Measurements from ENCODE around the gene IKZF3. TPM values are rescaled to one million over a fixed set of nuclear protein-coding genes. Genes with fewer than 3 reads are reported as not detected.
"Not testable (repeated sequence)": the region's sequence is repeated elsewhere in the genome, so short reads cannot be mapped to it uniquely, and the experiment has no call there.

The IKZF3 gene
- total and polyA plus RNA-seq, 10 of the 15 experiments (the other 5 are each of a cell fraction or from before 2014, with no cell fraction given): 5.5 to 98.2 (median 47.6) TPM

DNA sequence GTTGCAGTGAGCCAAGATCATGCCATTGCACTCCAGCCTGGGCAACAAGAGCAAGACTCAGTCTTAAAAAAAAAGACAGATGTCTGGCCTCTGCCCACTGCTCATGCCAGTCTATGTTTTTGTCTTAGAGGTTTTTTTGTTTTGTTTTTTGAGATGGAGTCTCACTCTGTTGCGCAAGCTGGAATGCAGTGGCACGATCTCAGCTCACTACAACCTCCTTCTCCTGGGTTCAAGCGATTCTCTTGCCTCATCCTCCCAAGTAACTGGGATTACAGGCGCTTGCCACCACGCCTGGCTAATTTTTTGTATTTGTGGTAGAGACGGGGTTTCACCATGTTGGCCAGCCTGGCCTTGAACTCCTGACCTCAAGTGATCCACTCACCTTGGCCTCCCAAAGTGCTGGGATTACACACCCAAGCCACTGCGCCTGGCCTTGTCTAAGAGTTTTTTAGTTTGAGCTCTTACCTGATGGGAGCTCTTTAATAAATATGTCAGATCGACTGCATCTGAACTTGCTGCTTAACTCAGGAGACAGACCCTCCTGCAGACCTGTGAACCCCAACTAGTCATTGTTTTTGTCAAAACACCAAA lies 115.6 kb downstream of the IKZF3 start:
- H3K9ac ChIP-seq (ENCODE audit: control insufficient read depth, insufficient read depth, low read length); DNase-seq (ENCODE audit: low read depth, low spot score); H3K79me2 ChIP-seq (ENCODE audit: control insufficient read depth, insufficient read depth, low read length); intact Hi-C loops (cut with micrococcal nuclease; ENCODE audit: unreplicated experiment); H3K36me3 ChIP-seq (ENCODE audit: control insufficient read depth in 2 of 2, insufficient read depth in 2 of 2, low read length in 1 of 2); RAD21 ChIA-PET (ENCODE audit: unreplicated experiment); H3K27me3 ChIP-seq (replicated peaks in 1 of 2; ENCODE audit: control insufficient read depth in 2 of 2, insufficient read depth in 2 of 2, low read length in 1 of 2); H4K20me1 ChIP-seq (ENCODE audit: control insufficient read depth, insufficient read depth); H3K4me3 ChIP-seq; SMC1A ChIA-PET (ENCODE audit: uncharacterized antibody, unreplicated experiment); POLR2A ChIA-PET; H3K27ac ChIP-seq (ENCODE audit: control insufficient read depth, insufficient read depth); H3K4me2 ChIP-seq (ENCODE audit: control insufficient read depth, insufficient read depth); in situ Hi-C loops (cut with MboI); BruUV-seq (replicated peaks); H3K9me3 ChIP-seq (replicated peaks; ENCODE audit: control insufficient read depth, insufficient read depth, low read length); H2AFZ ChIP-seq (ENCODE audit: control insufficient read depth, low read depth, low read length); ATAC-seq; H3K4me1 ChIP-seq (ENCODE audit: control insufficient read depth, insufficient read depth, low read length); FAIRE-seq: not testable (repeated sequence)
- CTCF ChIA-PET: interaction anchor here (0.6 to 1.6 kb wide), 5 partner anchors 51 to 197 kb away, joined by 3 to 6 read pairs (median 3); no protein-coding TSS in a partner anchor
- WGBS (ENCODE audit: insufficient coverage, insufficient replicate concordance, low lambda C conversion rate, missing lambda C conversion rate): 93% methylated on average over 8 of the region's 8 CpGs

- Histone ChIP-seq H3K79me2 (ENCODE audit: control insufficient read depth, insufficient read depth, low read length) (no peaks in the 10 kb centered on the region), H3K4me1 (ENCODE audit: control insufficient read depth, insufficient read depth, low read length) (peaks cover under 1% of the 10 kb centered on the region), H2AFZ (ENCODE audit: control insufficient read depth, low read depth, low read length) (no peak overlapping the region), H3K27ac (ENCODE audit: control insufficient read depth, insufficient read depth) (no peak overlapping the region), H3K27me3 (replicated peaks in 1 of 2; ENCODE audit: control insufficient read depth in 2 of 2, insufficient read depth in 2 of 2, low read length in 1 of 2) (no peaks in the 10 kb centered on the region; a peak in 2 of 4 replicates), H4K20me1 (ENCODE audit: control insufficient read depth, insufficient read depth) (no peaks in the 10 kb centered on the region), H3K9me3 (replicated peaks; ENCODE audit: control insufficient read depth, insufficient read depth, low read length) (no peaks in the 10 kb centered on the region), H3K36me3 (ENCODE audit: control insufficient read depth in 2 of 2, insufficient read depth in 2 of 2, low read length in 1 of 2) (no peaks in the 10 kb centered on the region), H3K9ac (ENCODE audit: control insufficient read depth, insufficient read depth, low read length) (no peak overlapping the region), H3K4me3 (no peak overlapping the region), H3K4me2 (ENCODE audit: control insufficient read depth, insufficient read depth) (no peak overlapping the region)
- BruUV-seq (replicated peaks): no TSS peak
- ChIA-PET CTCF (interaction anchor here (1.0 to 1.6 kb wide), 2 partner anchors 114 to 126 kb away, joined by 3 to 4 read pairs; no protein-coding TSS in a partner anchor), SMC1A (ENCODE audit: uncharacterized antibody, unreplicated experiment) (no interaction called here), POLR2A (no interaction called here), RAD21 (ENCODE audit: unreplicated experiment) (no interaction called here)
- ATAC-seq (no peak), FAIRE-seq (no peak), DNase-seq (ENCODE audit: low read depth, low spot score) (no peak)
- intact Hi-C loops (cut with micrococcal nuclease; ENCODE audit: unreplicated experiment) (no loop called here), in situ Hi-C loops (cut with MboI) (no loop called here)
- WGBS (ENCODE audit: insufficient coverage, insufficient replicate concordance, low lambda C conversion rate, missing lambda C conversion rate): 65% methylated on average over 4 of the region's 4 CpGs
- TF ChIP-seq TAF1 (IDR thresholded peaks at IDR 0.05; ENCODE audit: borderline replicate concordance, low read depth, low read length) (no peak), HDAC6 (IDR thresholded peaks at IDR 0.05; ENCODE audit: unreplicated experiment) (no peak), ZBTB40 (IDR thresholded peaks at IDR 0.05; ENCODE audit: borderline replicate concordance) (no peak), SRF (IDR thresholded peaks at IDR 0.05; ENCODE audit: low read depth in 2 of 2, low read length in 2 of 2) (no peak)
- TF ChIP-seq, protein P1, sequence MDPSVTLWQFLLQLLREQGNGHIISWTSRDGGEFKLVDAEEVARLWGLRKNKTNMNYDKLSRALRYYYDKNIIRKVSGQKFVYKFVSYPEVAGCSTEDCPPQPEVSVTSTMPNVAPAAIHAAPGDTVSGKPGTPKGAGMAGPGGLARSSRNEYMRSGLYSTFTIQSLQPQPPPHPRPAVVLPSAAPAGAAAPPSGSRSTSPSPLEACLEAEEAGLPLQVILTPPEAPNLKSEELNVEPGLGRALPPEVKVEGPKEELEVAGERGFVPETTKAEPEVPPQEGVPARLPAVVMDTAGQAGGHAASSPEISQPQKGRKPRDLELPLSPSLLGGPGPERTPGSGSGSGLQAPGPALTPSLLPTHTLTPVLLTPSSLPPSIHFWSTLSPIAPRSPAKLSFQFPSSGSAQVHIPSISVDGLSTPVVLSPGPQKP (IDR thresholded peaks at IDR 0.05; ENCODE audit: low read depth, low read length): no peak
These were observed 116.4 kb downstream of the IKZF3 start for GRCh38 chr17:39747745-39748144.
